GM23338 (cell line): ENCODE results near the gene UBE2F. TPM values are rescaled to one million over a fixed set of nuclear protein-coding genes. Genes with fewer than 3 reads are reported as not detected.

Source experiments
- ATAC-seq: fragments of 200-7000 bp; cut with Tn5 transposase; 3 replicates; pipeline ENCODE4 v1.9.1; 2020
- DNase-seq: peaks from one replicate; pipeline ENCODE4 v3.0.0-alpha.2; 2015; ENCODE audit warnings: low spot score
- H2AFZ ChIP-seq: fragments of 200-600 bp; sonication (generic); 2 replicates; pipeline ENCODE4 v1.8.0; 2016; ENCODE audit warnings: antibody characterized with exemption, mild to moderate bottlenecking, moderate library complexity
- H3F3A ChIP-seq: fragments of 200-600 bp; sonication (generic); replicated peaks from 2 replicates; pipeline ENCODE4 v1.8.0; 2017; ENCODE audit warnings: antibody characterized with exemption, mixed run types, low read depth
- H3K27ac ChIP-seq: fragments of 200-600 bp; sonication (generic); 2 replicates; pipeline ENCODE4 v1.6.1; 2016; ENCODE audit warnings: low read depth
- H3K27me3 ChIP-seq: fragments of 200-600 bp; sonication (generic); 2 replicates; pipeline ENCODE4 v1.8.0; 2016; ENCODE audit warnings: mild to moderate bottlenecking, mixed run types, moderate library complexity; ENCODE audit not compliant: insufficient read depth
- H3K36me3 ChIP-seq: fragments of 200-600 bp; sonication (generic); 2 replicates; pipeline ENCODE4 v1.8.0; 2016; ENCODE audit warnings: mild to moderate bottlenecking; ENCODE audit not compliant: insufficient read depth
- H3K4me1 ChIP-seq: fragments of 200-600 bp; sonication (generic); 2 replicates; pipeline ENCODE4 v1.8.0; 2016; ENCODE audit warnings: mild to moderate bottlenecking, moderate library complexity; ENCODE audit not compliant: insufficient read depth
- H3K4me2 ChIP-seq: fragments of 200-600 bp; sonication (generic); 2 replicates; pipeline ENCODE4 v1.7.1; 2017; ENCODE audit warnings: mixed run types
- H3K4me3 ChIP-seq: fragments of 200-600 bp; sonication (generic); 2 replicates; pipeline ENCODE4 v1.6.1; 2016; ENCODE audit warnings: mixed run types
- H3K79me2 ChIP-seq: fragments of 200-600 bp; sonication (generic); replicated peaks from 2 replicates; pipeline ENCODE4 v1.8.0; 2017; ENCODE audit warnings: mild to moderate bottlenecking; ENCODE audit not compliant: insufficient read depth
- H3K9me2 ChIP-seq: fragments of 200-600 bp; sonication (generic); 2 replicates; pipeline ENCODE4 v1.8.0; 2017; ENCODE audit not compliant: insufficient read depth
- H4K20me1 ChIP-seq: fragments of 200-600 bp; sonication (generic); replicated peaks from 2 replicates; pipeline ENCODE4 v1.8.0; 2017; ENCODE audit warnings: mild to moderate bottlenecking; ENCODE audit not compliant: insufficient read depth
- H3K27ac Mint-ChIP-seq: 2 replicates; pipeline ENCODE4 v1.8.0; 2020; ENCODE audit warnings: inconsistent platforms, mild to moderate bottlenecking, moderate library complexity, mixed read lengths
- H3K27me3 Mint-ChIP-seq: 3 replicates; pipeline ENCODE4 v1.8.0; 2022; ENCODE audit warnings: low read depth, mild to moderate bottlenecking, moderate library complexity, mixed read lengths, inconsistent platforms; ENCODE audit not compliant: insufficient read depth, poor library complexity
- H3K36me3 Mint-ChIP-seq: 3 replicates; pipeline ENCODE4 v1.8.0; 2021; ENCODE audit warnings: low read depth, mild to moderate bottlenecking, inconsistent platforms, moderate library complexity, mixed read lengths
- H3K4me1 Mint-ChIP-seq: 3 replicates; pipeline ENCODE4 v1.8.0; 2020; ENCODE audit warnings: mild to moderate bottlenecking, inconsistent platforms, mixed read lengths
- H3K4me3 Mint-ChIP-seq: 3 replicates; pipeline ENCODE4 v1.8.0; 2021; ENCODE audit warnings: moderate library complexity, mild to moderate bottlenecking, inconsistent platforms, mixed read lengths
- H3K9me3 Mint-ChIP-seq: 3 replicates; pipeline ENCODE4 v1.8.0; 2020; ENCODE audit warnings: moderate library complexity, mild to moderate bottlenecking, inconsistent platforms, mixed read lengths
- CREB1 ChIP-seq: fragments of 250-450 bp; sonication (Bioruptor Pico); IDR thresholded peaks from 2 replicates; pipeline ENCODE4 v1.5.0; 2020; ENCODE audit warnings: low read depth, mild to moderate bottlenecking, moderate library complexity
- EZH2 ChIP-seq: fragments of 200-600 bp; sonication (generic); IDR thresholded peaks from one replicate; pipeline ENCODE4 v1.8.0; 2017; ENCODE audit warnings: antibody characterized with exemption, mild to moderate bottlenecking, low read depth; ENCODE audit not compliant: unreplicated experiment
- EZH2phosphoT487 ChIP-seq: fragments of 200-600 bp; sonication (generic); IDR thresholded peaks from one replicate; pipeline ENCODE4 v1.8.1; 2018; ENCODE audit warnings: antibody characterized with exemption; ENCODE audit not compliant: unreplicated experiment
- JUNB ChIP-seq: IDR thresholded peaks from one replicate; pipeline ENCODE4 v1.6.1; 2016; ENCODE audit warnings: antibody characterized with exemption; ENCODE audit not compliant: unreplicated experiment
- NANOG ChIP-seq: IDR thresholded peaks from 2 replicates; pipeline ENCODE4 v1.6.1; 2016; ENCODE audit warnings: antibody characterized with exemption, borderline replicate concordance
- POLR2AphosphoS5 ChIP-seq: IDR thresholded peaks from 2 replicates; pipeline ENCODE4 v1.6.1; 2016; ENCODE audit warnings: antibody characterized with exemption, low read depth
- STAT1 ChIP-seq: IDR thresholded peaks from one replicate; pipeline ENCODE4 v1.6.1; 2016; ENCODE audit warnings: antibody characterized with exemption; ENCODE audit not compliant: unreplicated experiment
- ZNF114 ChIP-seq: fragments of 250-450 bp; sonication (Bioruptor Pico); IDR thresholded peaks from 2 replicates; pipeline ENCODE4 v1.5.0; 2020; ENCODE audit warnings: mild to moderate bottlenecking, moderate library complexity
- ZNF331 ChIP-seq: fragments of 250-450 bp; sonication (Bioruptor Pico); IDR thresholded peaks from 2 replicates; pipeline ENCODE4 v1.5.0; 2020; ENCODE audit warnings: low read depth, mild to moderate bottlenecking, moderate library complexity
- polyA plus RNA-seq: library from polyadenylated mRNA; unstranded; fragments of >200 nt; fragmentation: Nextera tagmentation; extraction: Ambion mirVana; gene quantifications from 2 replicates; pipeline ENCODE4 v1.2.1, GENCODE V29; 2016
- total RNA-seq: library from RNA; depleted of rRNA; stranded (reverse); fragments of >200 nt; shearing (Covaris generic); gene quantifications from 2 replicates; pipeline ENCODE4 v1.2.3, GENCODE V29; 2014
- TF ChIP-seq, protein P1 (sequence below), 2 experiments: fragments of 200-600 bp in 1 of 2; sonication (generic) in 1 of 2; conservative IDR thresholded peaks; 2 replicates each; pipeline versions ENCODE4 v1.5.1 to v1.6.1; 2016 to 2017; ENCODE audit warnings: antibody characterized with exemption in 2 of 2, low read depth in 2 of 2, mild to moderate bottlenecking in 2 of 2, moderate library complexity in 1 of 2
- TF ChIP-seq, protein P2 (sequence below): IDR thresholded peaks from one replicate; pipeline ENCODE4 v1.6.1; 2018; ENCODE audit warnings: antibody characterized with exemption; ENCODE audit not compliant: unreplicated experiment
- TF ChIP-seq, protein P3 (sequence below): IDR thresholded peaks from 2 replicates; pipeline ENCODE4 v1.6.1; 2016; ENCODE audit warnings: antibody characterized with exemption
- TF ChIP-seq, protein P4 (sequence below): fragments of 250-450 bp; sonication (Bioruptor Pico); IDR thresholded peaks from 2 replicates; pipeline ENCODE4 v1.5.0; 2020; ENCODE audit warnings: mild to moderate bottlenecking, moderate library complexity

UBE2F gene
- total and polyA plus RNA-seq, 2 experiments from 2014 or later = 98.2 to 106 TPM

DNA sequence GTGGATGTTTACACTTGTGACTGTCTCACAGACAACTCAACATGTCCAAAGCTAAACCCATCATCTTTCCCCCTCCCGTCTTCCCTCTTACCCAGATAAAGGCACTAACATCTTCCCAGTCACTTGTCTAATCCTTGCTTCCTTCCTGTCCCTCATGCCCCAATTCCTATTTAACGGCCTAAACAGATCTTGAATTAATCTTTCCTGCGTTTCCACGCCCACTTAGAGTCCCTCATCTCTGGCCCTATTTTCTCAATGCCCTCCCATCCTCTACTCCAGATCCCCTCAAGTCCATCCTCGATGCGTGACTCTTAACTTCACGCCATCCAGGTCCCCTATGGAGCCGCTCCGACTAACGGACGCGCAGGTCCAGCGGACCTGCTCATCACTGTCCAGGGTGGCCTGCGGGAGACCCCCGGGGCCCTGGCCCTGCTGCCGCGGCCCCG lies 93.3 kb downstream of the UBE2F start:
- H3K4me1 ChIP-seq = peaks cover 19% of the 10 kb centered on the region
- H3K36me3 Mint-ChIP-seq = peaks cover 31% of the 10 kb centered on the region
- peak overlapping the region; percentile 99 for H3K4me3 ChIP-seq
- ATAC-seq (no peak), DNase-seq (peak; percentile 32)
- peak overlapping the region; percentile 93 for H2AFZ ChIP-seq
- H3F3A ChIP-seq = 0 out of 2 replicates have a peak, but pooled peaks cover 3% of the 10 kb centered on the region
- H3K9me3 Mint-ChIP-seq = peaks cover 12% of the 10 kb centered on the region
- TF ChIP-seq JUNB (no peak), ZNF114 (CRISPR knock-in tag) (no peak), NANOG (no peak), EZH2 (no peak), EZH2phosphoT487 (no peak), ZNF331 (no peak), POLR2AphosphoS5 (no peak), CREB1 (CRISPR knock-in tag) (no peak), STAT1 (no peak)
- TF ChIP-seq, protein P1, sequence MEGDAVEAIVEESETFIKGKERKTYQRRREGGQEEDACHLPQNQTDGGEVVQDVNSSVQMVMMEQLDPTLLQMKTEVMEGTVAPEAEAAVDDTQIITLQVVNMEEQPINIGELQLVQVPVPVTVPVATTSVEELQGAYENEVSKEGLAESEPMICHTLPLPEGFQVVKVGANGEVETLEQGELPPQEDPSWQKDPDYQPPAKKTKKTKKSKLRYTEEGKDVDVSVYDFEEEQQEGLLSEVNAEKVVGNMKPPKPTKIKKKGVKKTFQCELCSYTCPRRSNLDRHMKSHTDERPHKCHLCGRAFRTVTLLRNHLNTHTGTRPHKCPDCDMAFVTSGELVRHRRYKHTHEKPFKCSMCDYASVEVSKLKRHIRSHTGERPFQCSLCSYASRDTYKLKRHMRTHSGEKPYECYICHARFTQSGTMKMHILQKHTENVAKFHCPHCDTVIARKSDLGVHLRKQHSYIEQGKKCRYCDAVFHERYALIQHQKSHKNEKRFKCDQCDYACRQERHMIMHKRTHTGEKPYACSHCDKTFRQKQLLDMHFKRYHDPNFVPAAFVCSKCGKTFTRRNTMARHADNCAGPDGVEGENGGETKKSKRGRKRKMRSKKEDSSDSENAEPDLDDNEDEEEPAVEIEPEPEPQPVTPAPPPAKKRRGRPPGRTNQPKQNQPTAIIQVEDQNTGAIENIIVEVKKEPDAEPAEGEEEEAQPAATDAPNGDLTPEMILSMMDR (conservative IDR thresholded peaks at IDR 0.05; ENCODE audit: low read depth in 2 of 2) = no peak
- TF ChIP-seq, protein P2, sequence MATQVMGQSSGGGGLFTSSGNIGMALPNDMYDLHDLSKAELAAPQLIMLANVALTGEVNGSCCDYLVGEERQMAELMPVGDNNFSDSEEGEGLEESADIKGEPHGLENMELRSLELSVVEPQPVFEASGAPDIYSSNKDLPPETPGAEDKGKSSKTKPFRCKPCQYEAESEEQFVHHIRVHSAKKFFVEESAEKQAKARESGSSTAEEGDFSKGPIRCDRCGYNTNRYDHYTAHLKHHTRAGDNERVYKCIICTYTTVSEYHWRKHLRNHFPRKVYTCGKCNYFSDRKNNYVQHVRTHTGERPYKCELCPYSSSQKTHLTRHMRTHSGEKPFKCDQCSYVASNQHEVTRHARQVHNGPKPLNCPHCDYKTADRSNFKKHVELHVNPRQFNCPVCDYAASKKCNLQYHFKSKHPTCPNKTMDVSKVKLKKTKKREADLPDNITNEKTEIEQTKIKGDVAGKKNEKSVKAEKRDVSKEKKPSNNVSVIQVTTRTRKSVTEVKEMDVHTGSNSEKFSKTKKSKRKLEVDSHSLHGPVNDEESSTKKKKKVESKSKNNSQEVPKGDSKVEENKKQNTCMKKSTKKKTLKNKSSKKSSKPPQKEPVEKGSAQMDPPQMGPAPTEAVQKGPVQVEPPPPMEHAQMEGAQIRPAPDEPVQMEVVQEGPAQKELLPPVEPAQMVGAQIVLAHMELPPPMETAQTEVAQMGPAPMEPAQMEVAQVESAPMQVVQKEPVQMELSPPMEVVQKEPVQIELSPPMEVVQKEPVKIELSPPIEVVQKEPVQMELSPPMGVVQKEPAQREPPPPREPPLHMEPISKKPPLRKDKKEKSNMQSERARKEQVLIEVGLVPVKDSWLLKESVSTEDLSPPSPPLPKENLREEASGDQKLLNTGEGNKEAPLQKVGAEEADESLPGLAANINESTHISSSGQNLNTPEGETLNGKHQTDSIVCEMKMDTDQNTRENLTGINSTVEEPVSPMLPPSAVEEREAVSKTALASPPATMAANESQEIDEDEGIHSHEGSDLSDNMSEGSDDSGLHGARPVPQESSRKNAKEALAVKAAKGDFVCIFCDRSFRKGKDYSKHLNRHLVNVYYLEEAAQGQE = no peak
- TF ChIP-seq, protein P3, sequence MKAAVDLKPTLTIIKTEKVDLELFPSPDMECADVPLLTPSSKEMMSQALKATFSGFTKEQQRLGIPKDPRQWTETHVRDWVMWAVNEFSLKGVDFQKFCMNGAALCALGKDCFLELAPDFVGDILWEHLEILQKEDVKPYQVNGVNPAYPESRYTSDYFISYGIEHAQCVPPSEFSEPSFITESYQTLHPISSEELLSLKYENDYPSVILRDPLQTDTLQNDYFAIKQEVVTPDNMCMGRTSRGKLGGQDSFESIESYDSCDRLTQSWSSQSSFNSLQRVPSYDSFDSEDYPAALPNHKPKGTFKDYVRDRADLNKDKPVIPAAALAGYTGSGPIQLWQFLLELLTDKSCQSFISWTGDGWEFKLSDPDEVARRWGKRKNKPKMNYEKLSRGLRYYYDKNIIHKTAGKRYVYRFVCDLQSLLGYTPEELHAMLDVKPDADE = no peak
- TF ChIP-seq, protein P4, sequence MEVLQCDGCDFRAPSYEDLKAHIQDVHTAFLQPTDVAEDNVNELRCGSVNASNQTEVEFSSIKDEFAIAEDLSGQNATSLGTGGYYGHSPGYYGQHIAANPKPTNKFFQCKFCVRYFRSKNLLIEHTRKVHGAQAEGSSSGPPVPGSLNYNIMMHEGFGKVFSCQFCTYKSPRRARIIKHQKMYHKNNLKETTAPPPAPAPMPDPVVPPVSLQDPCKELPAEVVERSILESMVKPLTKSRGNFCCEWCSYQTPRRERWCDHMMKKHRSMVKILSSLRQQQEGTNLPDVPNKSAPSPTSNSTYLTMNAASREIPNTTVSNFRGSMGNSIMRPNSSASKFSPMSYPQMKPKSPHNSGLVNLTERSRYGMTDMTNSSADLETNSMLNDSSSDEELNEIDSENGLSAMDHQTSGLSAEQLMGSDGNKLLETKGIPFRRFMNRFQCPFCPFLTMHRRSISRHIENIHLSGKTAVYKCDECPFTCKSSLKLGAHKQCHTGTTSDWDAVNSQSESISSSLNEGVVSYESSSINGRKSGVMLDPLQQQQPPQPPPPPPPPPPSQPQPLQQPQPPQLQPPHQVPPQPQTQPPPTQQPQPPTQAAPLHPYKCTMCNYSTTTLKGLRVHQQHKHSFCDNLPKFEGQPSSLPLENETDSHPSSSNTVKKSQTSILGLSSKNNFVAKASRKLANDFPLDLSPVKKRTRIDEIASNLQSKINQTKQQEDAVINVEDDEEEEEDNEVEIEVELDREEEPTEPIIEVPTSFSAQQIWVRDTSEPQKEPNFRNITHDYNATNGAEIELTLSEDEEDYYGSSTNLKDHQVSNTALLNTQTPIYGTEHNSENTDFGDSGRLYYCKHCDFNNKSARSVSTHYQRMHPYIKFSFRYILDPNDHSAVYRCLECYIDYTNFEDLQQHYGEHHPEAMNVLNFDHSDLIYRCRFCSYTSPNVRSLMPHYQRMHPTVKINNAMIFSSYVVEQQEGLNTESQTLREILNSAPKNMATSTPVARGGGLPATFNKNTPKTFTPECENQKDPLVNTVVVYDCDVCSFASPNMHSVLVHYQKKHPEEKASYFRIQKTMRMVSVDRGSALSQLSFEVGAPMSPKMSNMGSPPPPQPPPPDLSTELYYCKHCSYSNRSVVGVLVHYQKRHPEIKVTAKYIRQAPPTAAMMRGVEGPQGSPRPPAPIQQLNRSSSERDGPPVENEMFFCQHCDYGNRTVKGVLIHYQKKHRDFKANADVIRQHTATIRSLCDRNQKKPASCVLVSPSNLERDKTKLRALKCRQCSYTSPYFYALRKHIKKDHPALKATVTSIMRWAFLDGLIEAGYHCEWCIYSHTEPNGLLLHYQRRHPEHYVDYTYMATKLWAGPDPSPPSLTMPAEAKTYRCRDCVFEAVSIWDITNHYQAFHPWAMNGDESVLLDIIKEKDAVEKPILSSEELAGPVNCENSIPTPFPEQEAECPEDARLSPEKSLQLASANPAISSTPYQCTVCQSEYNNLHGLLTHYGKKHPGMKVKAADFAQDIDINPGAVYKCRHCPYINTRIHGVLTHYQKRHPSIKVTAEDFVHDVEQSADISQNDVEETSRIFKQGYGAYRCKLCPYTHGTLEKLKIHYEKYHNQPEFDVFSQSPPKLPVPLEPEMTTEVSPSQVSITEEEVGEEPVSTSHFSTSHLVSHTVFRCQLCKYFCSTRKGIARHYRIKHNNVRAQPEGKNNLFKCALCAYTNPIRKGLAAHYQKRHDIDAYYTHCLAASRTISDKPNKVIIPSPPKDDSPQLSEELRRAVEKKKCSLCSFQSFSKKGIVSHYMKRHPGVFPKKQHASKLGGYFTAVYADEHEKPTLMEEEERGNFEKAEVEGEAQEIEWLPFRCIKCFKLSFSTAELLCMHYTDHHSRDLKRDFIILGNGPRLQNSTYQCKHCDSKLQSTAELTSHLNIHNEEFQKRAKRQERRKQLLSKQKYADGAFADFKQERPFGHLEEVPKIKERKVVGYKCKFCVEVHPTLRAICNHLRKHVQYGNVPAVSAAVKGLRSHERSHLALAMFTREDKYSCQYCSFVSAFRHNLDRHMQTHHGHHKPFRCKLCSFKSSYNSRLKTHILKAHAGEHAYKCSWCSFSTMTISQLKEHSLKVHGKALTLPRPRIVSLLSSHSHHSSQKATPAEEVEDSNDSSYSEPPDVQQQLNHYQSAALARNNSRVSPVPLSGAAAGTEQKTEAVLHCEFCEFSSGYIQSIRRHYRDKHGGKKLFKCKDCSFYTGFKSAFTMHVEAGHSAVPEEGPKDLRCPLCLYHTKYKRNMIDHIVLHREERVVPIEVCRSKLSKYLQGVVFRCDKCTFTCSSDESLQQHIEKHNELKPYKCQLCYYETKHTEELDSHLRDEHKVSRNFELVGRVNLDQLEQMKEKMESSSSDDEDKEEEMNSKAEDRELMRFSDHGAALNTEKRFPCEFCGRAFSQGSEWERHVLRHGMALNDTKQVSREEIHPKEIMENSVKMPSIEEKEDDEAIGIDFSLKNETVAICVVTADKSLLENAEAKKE = no peak
- H3K27ac ChIP-seq = peak overlapping the region; percentile 86; the same call in 1 of the 2 replicates
- H3K4me3 Mint-ChIP-seq = peak overlapping the region; percentile 85
- H3K27me3 Mint-ChIP-seq = peaks cover 5% of the 10 kb centered on the region
- peak overlapping the region; percentile 36 for H3K27ac Mint-ChIP-seq
- H3K4me1 Mint-ChIP-seq = peaks cover 25% of the 10 kb centered on the region
- peak overlapping the region; percentile 98 for H3K4me2 ChIP-seq
- peaks cover 9% of the 10 kb centered on the region for H3K36me3 ChIP-seq
- no peaks in the 10 kb centered on the region for H3K9me2 ChIP-seq
- H3K79me2 ChIP-seq = peaks cover 47% of the 10 kb centered on the region
- no peaks in the 10 kb centered on the region for H4K20me1 ChIP-seq
- H3K27me3 ChIP-seq = no peaks in the 10 kb centered on the region
